ENCODE data around the gene CYP4F2.
"Not testable (repeated sequence)": the region's sequence is repeated elsewhere in the genome, so short reads cannot be mapped to it uniquely, and the experiment has no call there.

Gene CYP4F2

DNA sequence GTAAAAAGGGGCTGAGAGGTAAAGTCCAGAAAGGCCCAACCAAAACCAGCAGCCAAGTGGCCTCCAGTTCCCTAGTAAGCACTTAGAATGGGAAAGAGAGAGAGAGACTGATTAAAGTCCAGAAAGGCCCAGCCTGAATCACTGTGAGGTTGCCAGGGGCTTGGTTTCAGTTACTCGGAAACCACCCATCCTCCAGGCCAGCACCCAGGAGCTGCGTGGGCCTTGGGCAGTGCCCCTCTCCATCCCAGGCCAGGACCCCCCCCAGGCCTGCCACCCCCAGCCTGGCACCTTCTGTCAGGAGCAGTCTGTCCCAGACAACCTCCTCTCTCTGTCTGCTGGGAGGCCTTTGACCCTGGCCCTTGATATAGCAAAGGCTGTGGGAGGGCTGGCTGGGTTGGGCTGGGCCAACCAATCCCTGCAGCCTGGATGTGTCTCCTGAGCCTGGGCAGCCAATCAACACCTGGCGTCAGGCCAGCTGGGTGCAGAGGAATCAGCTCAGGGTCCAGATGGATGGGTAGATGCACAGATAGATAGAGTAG lies at the start of gene CYP4F2:
Gene CYP4F2 (minus strand): TSS at position 337 of the 539 bp plus-strand sequence. CDS start 463 bp downstream, outside the sequence.
- no peak for DNase-seq

GRCh38 chr19:15945301-15945700 lies 47.4 kb upstream of the CYP4F2 start:
- DNase-seq: no peak

GRCh38 chr19:15944401-15944800 lies 46.5 kb upstream of the CYP4F2 start:
- no peak for DNase-seq

DNA sequence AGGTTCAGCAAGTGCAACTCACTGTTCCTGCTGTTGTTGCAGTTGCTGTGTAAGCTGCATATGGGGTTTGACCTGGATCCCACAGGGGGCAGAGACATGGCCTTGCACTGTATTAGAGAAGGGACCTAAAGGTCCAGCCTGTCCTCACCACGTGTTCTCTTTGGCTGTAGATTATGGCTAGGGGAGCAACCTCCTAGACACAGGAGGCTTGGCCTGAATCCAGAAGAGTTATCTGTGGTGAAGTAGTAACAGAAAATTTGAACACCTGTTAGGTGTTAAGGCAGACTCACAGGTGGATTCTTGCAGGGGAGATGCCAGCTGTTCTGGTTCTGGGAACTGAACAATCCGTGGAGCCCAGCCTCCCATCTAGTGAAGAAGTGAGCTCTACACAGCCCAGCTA lies 39.9 kb upstream of the CYP4F2 start:
- no peak for DNase-seq

GRCh38 chr19:15936950-15937349 lies 39.1 kb upstream of the CYP4F2 start:
- no peak for DNase-seq

GRCh38 chr19:15936173-15936572 lies 38.3 kb upstream of the CYP4F2 start:
- DNase-seq: no peak

GRCh38 chr19:15935167-15935702 lies 37.4 kb upstream of the CYP4F2 start:
- DNase-seq: no peak

- no peak for DNase-seq
These were observed 36.6 kb upstream of the CYP4F2 start, which contains the start of gene CYP4F11 for GRCh38 chr19:15934332-15935078. TSS of gene CYP4F11 (minus strand) at chr19:15934529. CDS start at chr19:15934408, 121 bp downstream.

DNA sequence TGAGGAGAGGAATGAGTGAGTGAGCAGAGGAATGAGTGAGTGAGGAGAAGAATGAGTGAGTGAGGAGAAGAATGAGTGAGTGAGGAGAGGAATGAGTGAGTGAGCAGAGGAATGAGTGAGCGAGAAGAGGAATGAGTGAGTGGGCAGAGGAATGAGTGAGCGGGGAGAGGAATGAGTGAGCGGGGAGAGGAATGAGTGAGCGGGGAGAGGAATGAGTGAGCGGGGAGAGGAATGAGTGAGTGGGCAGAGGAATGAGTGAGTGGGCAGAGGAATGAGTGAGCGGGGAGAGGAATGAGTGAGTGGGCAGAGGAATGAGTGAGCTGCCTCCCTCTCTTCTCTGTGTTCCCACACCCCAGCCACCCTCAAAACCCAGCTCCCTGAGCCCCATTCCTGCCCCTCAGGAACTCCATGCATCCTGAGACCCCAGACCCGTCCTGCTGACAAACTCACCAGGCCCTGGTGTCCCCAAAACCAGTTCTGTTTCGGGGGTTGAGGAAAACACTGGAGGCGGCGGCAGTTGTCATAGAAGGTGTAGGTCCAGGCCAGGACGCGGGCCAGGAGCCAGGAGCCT lies 36.0 kb upstream of the CYP4F2 start:
- DNase-seq: not testable (repeated sequence)

DNA sequence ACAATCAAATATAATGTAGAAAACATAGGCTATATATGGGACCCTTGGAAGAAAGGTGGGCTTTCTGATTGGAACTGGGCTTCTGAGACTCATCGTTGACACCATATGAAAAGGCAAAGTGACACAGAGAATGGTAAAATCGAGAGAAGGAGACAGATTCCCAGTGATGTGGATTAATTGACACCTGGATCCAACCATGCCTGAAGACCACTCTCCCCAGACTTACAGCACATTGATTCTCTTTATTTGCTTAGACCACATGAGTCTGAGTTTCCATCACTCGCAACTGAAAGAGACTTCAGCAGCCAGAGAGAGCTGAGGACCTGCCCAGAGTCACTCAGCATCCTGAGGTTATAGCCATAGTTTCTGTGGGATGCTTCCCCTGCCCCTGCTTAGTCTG lies 30.4 kb upstream of the CYP4F2 start:
- DNase-seq: no peak

- DNase-seq: no peak
These were observed 28.6 kb upstream of the CYP4F2 start for GRCh38 chr19:15926484-15926883.

- no peak for DNase-seq
These were observed 25.8 kb upstream of the CYP4F2 start for GRCh38 chr19:15923702-15924101.

GRCh38 chr19:15922021-15922420 lies 24.1 kb upstream of the CYP4F2 start:
- DNase-seq: no peak

DNA sequence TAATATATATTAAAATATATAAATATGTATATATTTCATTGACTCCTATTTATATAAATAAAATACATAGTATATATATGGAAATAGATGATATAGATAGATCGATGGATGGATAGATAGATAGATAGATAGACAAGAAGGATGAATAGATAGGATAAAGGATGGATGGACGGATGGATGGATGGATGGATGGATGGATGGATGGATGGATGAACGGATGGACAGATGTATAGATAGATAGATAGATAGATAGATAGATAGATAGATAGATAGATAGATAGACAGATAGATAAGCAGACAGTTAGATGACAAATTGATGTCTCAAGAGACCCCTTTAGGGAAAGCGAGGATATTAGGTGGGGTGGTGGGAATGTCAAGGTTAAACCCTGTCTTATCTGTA lies 21.4 kb upstream of the CYP4F2 start:
- no peak for DNase-seq

DNA sequence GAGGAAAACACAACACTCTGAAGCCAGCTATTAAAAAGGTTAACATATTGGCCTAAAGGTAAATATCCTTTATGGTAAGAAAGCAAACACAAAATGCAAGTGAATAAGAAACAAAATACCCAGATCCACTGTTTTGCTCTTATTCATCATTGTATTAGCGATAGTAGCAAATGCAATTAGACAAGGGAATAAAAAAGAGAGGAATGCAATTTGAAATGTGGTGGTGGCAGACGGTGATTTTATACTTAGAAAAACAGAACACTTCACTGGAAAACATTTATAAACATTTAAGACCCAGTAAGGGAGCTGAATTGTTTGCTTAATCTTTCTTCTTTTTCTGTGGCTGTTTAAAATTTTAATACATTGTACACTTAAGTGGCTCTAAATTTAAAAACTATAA lies 17.2 kb upstream of the CYP4F2 start:
- DNase-seq: no peak

DNA sequence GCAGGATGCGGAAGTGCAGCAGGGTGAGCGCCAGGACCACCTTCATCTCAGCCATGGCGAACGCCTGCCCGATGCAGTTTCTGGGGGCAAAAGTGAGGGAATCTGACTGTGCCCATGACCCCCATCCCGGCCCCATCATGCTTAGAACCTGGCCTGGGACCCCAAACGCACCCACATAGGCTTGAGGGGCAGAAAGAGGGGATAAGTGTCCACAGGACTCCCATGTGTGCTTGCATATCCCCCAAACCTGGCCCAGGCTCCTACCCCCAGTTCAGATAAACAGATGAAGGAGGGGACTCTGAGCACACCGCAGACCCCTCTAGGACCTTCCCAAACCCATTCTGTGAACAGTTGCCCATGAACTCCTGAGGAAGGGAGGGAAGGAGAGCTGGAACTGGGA lies 16.0 kb upstream of the CYP4F2 start:
- DNase-seq: no peak

DNA sequence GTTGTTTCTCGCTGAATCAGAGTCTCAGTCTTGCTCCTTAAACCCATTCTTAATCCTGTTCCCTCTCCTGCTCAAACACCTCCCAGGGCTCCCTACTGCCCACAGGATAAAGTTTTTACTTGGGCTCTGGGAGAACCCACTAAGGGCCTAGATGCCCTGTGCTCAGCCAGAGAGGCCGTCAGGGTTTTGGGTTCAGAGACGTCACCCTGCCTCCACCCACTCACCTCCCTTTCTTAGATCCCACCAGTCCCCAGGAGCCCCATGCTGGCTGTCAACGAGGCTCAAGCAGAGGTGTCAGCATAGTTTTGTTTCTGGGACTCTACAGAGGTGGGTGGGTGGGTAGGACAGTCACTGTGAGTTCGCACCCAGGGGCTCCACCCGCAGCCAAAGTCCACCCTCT lies 15.5 kb upstream of the CYP4F2 start:
- DNase-seq: no peak

GRCh38 chr19:15911599-15912235 lies 13.8 kb upstream of the CYP4F2 start:
- DNase-seq: no peak

- DNase-seq: no peak
These were observed 7.2 kb upstream of the CYP4F2 start for GRCh38 chr19:15905026-15905425.

DNA sequence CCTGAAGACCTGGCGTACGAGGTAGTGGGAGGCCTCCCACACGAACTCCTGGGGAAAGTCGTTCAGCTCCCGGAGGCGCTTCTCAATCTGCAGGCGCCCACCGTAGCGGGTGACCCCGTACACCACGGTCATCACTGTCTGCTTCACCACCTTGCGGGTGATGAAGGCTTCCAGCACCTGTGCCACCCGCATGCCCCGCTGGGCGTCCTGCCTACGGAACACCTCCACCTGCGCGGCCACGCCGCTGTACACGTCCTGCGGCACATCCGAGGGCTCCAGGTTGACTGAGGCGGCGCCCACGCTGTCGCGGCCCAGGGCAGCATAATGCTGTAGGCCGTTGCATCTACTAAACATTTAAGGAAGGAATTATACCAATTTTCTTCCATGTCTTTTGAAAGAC lies 5.0 kb upstream of the CYP4F2 start:
- DNase-seq: not testable (repeated sequence)

DNA sequence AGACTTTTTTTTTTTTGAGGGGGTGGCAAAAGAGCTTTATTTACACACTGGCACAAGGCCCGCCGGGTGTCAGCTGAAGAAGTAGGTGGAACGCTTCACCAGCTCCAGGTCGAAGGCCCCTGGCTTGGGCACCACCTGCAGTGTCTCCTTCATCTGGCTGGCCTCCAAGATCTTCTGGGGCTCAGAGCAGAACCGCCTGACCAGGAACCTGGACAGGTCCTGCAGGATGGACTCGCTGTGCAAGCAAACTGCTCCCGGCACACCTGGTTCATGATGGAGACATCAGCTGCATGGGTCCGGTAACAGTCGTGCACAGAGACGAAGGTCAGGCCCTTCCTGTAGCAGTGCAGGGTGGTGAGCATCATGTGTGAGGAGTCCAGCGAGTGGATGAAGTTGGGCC lies 4.4 kb upstream of the CYP4F2 start:
- DNase-seq: no peak

GRCh38 chr19:15900504-15900903 lies 2.6 kb upstream of the CYP4F2 start:
- DNase-seq: no peak

GRCh38 chr19:15900032-15900431 lies 2.2 kb upstream of the CYP4F2 start:
- DNase-seq: not testable (repeated sequence)

- DNase-seq: not testable (repeated sequence)
These were observed 1.7 kb upstream of the CYP4F2 start for GRCh38 chr19:15899561-15899960.

All from activated CD4-positive, alpha-beta T cell treated with anti-CD3 and anti-CD28 coated beads, Interleukin-2, amount 50 U/mL, for 16 hours (primary cell).